MM.1S (cell line): ENCODE measurements around the gene CD81.

ENCODE experiments used
- DNase-seq: peaks from one replicate; pipeline ENCODE4 v3.0.0-alpha.2; 2015
- H2AFZ ChIP-seq: fragments of 300-600 bp; sonication (generic); 2 replicates; pipeline ENCODE4 v1.6.0; 2016; ENCODE audit warnings: antibody characterized with exemption, low read length
- H3F3A ChIP-seq: fragments of 300-600 bp; sonication (generic); 2 replicates; pipeline ENCODE4 v1.6.1; 2016; ENCODE audit warnings: mild to moderate bottlenecking, antibody characterized with exemption, low read length, moderate library complexity, mixed read lengths; ENCODE audit not compliant: insufficient read depth
- H3K27ac ChIP-seq: fragments of 300-600 bp; sonication (generic); 2 replicates; pipeline ENCODE4 v1.5.1; 2016; ENCODE audit warnings: mild to moderate bottlenecking, low read length
- H3K27me3 ChIP-seq: fragments of 300-600 bp; sonication (generic); replicated peaks from 2 replicates; pipeline ENCODE4 v1.6.0; 2016; ENCODE audit warnings: low read length; ENCODE audit not compliant: insufficient read depth
- H3K36me3 ChIP-seq: fragments of 300-600 bp; sonication (generic); replicated peaks from 2 replicates; pipeline ENCODE4 v1.6.1; 2016; ENCODE audit warnings: mild to moderate bottlenecking, low read length, mixed read lengths; ENCODE audit not compliant: insufficient read depth
- H3K4me1 ChIP-seq: fragments of 300-600 bp; sonication (generic); 2 replicates; pipeline ENCODE4 v1.6.1; 2016; ENCODE audit warnings: low read length, mixed read lengths
- H3K4me2 ChIP-seq: fragments of 300-600 bp; sonication (generic); 2 replicates; pipeline ENCODE4 v1.6.0; 2016; ENCODE audit warnings: low read depth, low read length
- H3K4me3 ChIP-seq: fragments of 300-600 bp; sonication (generic); 2 replicates; pipeline ENCODE4 v1.5.1; 2016; ENCODE audit warnings: low read length, mixed read lengths
- H3K79me2 ChIP-seq: fragments of 300-600 bp; sonication (generic); 2 replicates; pipeline ENCODE4 v1.6.1; 2016; ENCODE audit warnings: mixed run types, low read length, mixed read lengths
- H3K9ac ChIP-seq: fragments of 300-600 bp; sonication (generic); 2 replicates; pipeline ENCODE4 v1.6.1; 2016; ENCODE audit warnings: low read length, mixed read lengths
- H3K9me2 ChIP-seq: fragments of 300-600 bp; sonication (generic); replicated peaks from 2 replicates; pipeline ENCODE4 v1.6.1; 2016; ENCODE audit warnings: mild to moderate bottlenecking, low read length, mixed read lengths; ENCODE audit not compliant: insufficient read depth
- H3K9me3 ChIP-seq: fragments of 300-600 bp; sonication (generic); replicated peaks from 2 replicates; pipeline ENCODE4 v1.6.1; 2016; ENCODE audit warnings: mild to moderate bottlenecking, low read length, mixed read lengths; ENCODE audit not compliant: insufficient read depth
- H4K20me1 ChIP-seq: fragments of 300-600 bp; sonication (generic); 2 replicates; pipeline ENCODE4 v1.6.1; 2016; ENCODE audit warnings: mild to moderate bottlenecking, low read length, moderate library complexity, mixed read lengths; ENCODE audit not compliant: insufficient read depth
- CTCF ChIP-seq: fragments of 300-600 bp; sonication (generic); IDR thresholded peaks from 2 replicates; pipeline ENCODE4 v1.5.1; 2016; ENCODE audit warnings: antibody characterized with exemption, low read length, mixed read lengths
- EZH2 ChIP-seq: fragments of 300-600 bp; sonication (generic); optimal IDR thresholded peaks from 2 replicates; pipeline ENCODE3; 2017; ENCODE audit warnings: low read depth, mild to moderate bottlenecking, antibody characterized with exemption, low read length, mixed read lengths
- EZH2phosphoT487 ChIP-seq: fragments of 300-600 bp; sonication (generic); IDR thresholded peaks from 2 replicates; pipeline ENCODE4 v1.6.1; 2018; ENCODE audit warnings: antibody characterized with exemption, low read length

Gene CD81

GRCh38 chr11:2345050-2345449 lies 32.1 kb upstream of the CD81 start:
- H3K9me2 ChIP-seq, result no peaks in the 10 kb centered on the region
- H3K4me2 ChIP-seq, result no peak overlapping the region
- H3K9me3 ChIP-seq, result no peaks in the 10 kb centered on the region
- DNase-seq, result no peak
- no peak overlapping the region for H3K27ac ChIP-seq
- no peaks in the 10 kb centered on the region for H3K4me1 ChIP-seq
- TF ChIP-seq CTCF (no peak), EZH2 (no peak), EZH2phosphoT487 (no peak)
- no peak overlapping the region for H2AFZ ChIP-seq
- H4K20me1 ChIP-seq, result no peaks in the 10 kb centered on the region
- H3K27me3 ChIP-seq, result peaks cover 84% of the 10 kb centered on the region
- no peaks in the 10 kb centered on the region for H3F3A ChIP-seq
- no peaks in the 10 kb centered on the region for H3K36me3 ChIP-seq
- H3K79me2 ChIP-seq, result no peaks in the 10 kb centered on the region
- no peak overlapping the region for H3K4me3 ChIP-seq
- no peak overlapping the region for H3K9ac ChIP-seq

- Histone ChIP-seq H3K9ac (no peak overlapping the region), H3K79me2 (no peaks in the 10 kb centered on the region), H3K9me3 (no peaks in the 10 kb centered on the region), H4K20me1 (no peaks in the 10 kb centered on the region), H3K27me3 (peaks cover 84% of the 10 kb centered on the region), H3K36me3 (no peaks in the 10 kb centered on the region), H2AFZ (no peak overlapping the region), H3K27ac (no peak overlapping the region), H3F3A (no peaks in the 10 kb centered on the region), H3K4me3 (no peak overlapping the region), H3K9me2 (no peaks in the 10 kb centered on the region), H3K4me1 (no peaks in the 10 kb centered on the region), H3K4me2 (no peak overlapping the region)
- no peak for DNase-seq
- TF ChIP-seq EZH2phosphoT487, result no peak
- TF ChIP-seq CTCF, result no peak
- TF ChIP-seq EZH2, result no peak
Observed at GRCh38 chr11:2346014-2346413, 31.1 kb upstream of the CD81 start.

- TF ChIP-seq EZH2 (no peak), CTCF (no peak), EZH2phosphoT487 (no peak)
- Histone ChIP-seq H3K79me2 (no peaks in the 10 kb centered on the region), H3K4me3 (no peak overlapping the region), H4K20me1 (no peaks in the 10 kb centered on the region), H3K27me3 (peaks cover 84% of the 10 kb centered on the region), H3K9ac (no peak overlapping the region), H2AFZ (no peak overlapping the region), H3F3A (no peaks in the 10 kb centered on the region), H3K9me2 (no peaks in the 10 kb centered on the region), H3K9me3 (no peaks in the 10 kb centered on the region), H3K36me3 (no peaks in the 10 kb centered on the region), H3K4me2 (no peak overlapping the region), H3K27ac (no peak overlapping the region), H3K4me1 (no peaks in the 10 kb centered on the region)
- no peak for DNase-seq
Observed at GRCh38 chr11:2346586-2347307, 30.4 kb upstream of the CD81 start.
